CD14-positive monocyte (primary cell): ENCODE results near the gene SH2D3C. TPM values are rescaled to one million over a fixed set of nuclear protein-coding genes. Genes with fewer than 3 reads are reported as not detected.

Source experiments
- DNase-seq, 3 donors: peaks; one replicate each; pipeline ENCODE4 v3.0.0-alpha.2; 2011 to 2022
- H2AFZ ChIP-seq: 2 replicates; pipeline ENCODE4 v1.6.0; 2012; ENCODE audit warnings: mild to moderate bottlenecking, low read depth, low read length, inconsistent platforms; ENCODE audit not compliant: insufficient read depth, poor library complexity, severe bottlenecking
- H3K27ac ChIP-seq, 2 donors: 1 replicate in 1 of 2; 2 replicates in 1 of 2; pipeline ENCODE4 v1.5.1; 2012 to 2013; ENCODE audit warnings: low read length in 2 of 2, control low read depth in 1 of 2, inconsistent platforms in 1 of 2, low read depth in 1 of 2, mild to moderate bottlenecking in 1 of 2
- H3K27me3 ChIP-seq, 2 donors: one replicate each; pipeline versions ENCODE4 v1.6.0 to v1.6.1; 2011 to 2013; ENCODE audit warnings: low read length in 2 of 2; ENCODE audit not compliant: control insufficient read depth in 2 of 2, insufficient read depth in 2 of 2
- H3K36me3 ChIP-seq, 2 donors: replicated peaks in 1 of 2; 1 replicate in 1 of 2; 2 replicates in 1 of 2; pipeline versions ENCODE4 v1.5.1 to v1.6.1; 2012 to 2013; ENCODE audit warnings: low read length in 2 of 2, control low read depth in 1 of 2, inconsistent platforms in 1 of 2, mild to moderate bottlenecking in 1 of 2; ENCODE audit not compliant: insufficient read depth in 2 of 2, control insufficient read depth in 1 of 2
- H3K4me1 ChIP-seq, 2 donors: 1 replicate in 1 of 2; 2 replicates in 1 of 2; pipeline versions ENCODE4 v1.5.1 to v1.6.1; 2012 to 2013; ENCODE audit warnings: low read length in 2 of 2, control low read depth in 1 of 2, inconsistent platforms in 1 of 2, mild to moderate bottlenecking in 1 of 2, moderate library complexity in 1 of 2; ENCODE audit not compliant: insufficient read depth in 2 of 2, control insufficient read depth in 1 of 2
- H3K4me2 ChIP-seq: replicated peaks from 2 replicates; pipeline ENCODE3; 2012; ENCODE audit warnings: low read length, moderate library complexity, mild to moderate bottlenecking; ENCODE audit not compliant: poor library complexity, severe bottlenecking; ENCODE audit errors: extremely low read depth
- H3K4me3 ChIP-seq, 3 experiments: fragments of 200-600 bp in 1 of 3; sonication (generic) in 1 of 3; replicated peaks in 1 of 3; 1 replicate in 2 of 3; 2 replicates in 1 of 3; pipeline ENCODE4 v1.5.1; 2011 to 2013; ENCODE audit warnings: low read length in 3 of 3, mild to moderate bottlenecking in 3 of 3, control low read depth in 2 of 3, low read depth in 2 of 3, inconsistent platforms in 1 of 3, moderate library complexity in 1 of 3
- H3K79me2 ChIP-seq: 2 replicates; pipeline ENCODE4 v1.6.0; 2012; ENCODE audit warnings: mild to moderate bottlenecking, control low read depth, inconsistent platforms, low read length, moderate library complexity; ENCODE audit not compliant: insufficient read depth
- H3K9ac ChIP-seq: 2 replicates; pipeline ENCODE4 v1.6.0; 2017; ENCODE audit warnings: low read length, mild to moderate bottlenecking; ENCODE audit not compliant: insufficient read depth, poor library complexity, severe bottlenecking
- H3K9me3 ChIP-seq, 2 donors: replicated peaks in 1 of 2; 1 replicate in 1 of 2; 2 replicates in 1 of 2; pipeline versions ENCODE4 v1.5.1 to v1.6.1; 2012 to 2013; ENCODE audit warnings: low read length in 2 of 2, control low read depth in 1 of 2; ENCODE audit not compliant: control insufficient read depth in 1 of 2, insufficient read depth in 1 of 2
- H4K20me1 ChIP-seq: 2 replicates; pipeline ENCODE4 v1.6.0; 2012; ENCODE audit warnings: mild to moderate bottlenecking, low read length, control low read depth, moderate library complexity; ENCODE audit not compliant: insufficient read depth
- H3K27ac Mint-ChIP-seq, 7 donors: one replicate each; pipeline ENCODE4 v1.8.0; 2020; ENCODE audit warnings: mild to moderate bottlenecking in 7 of 7, mixed read lengths in 7 of 7, moderate library complexity in 6 of 7, inconsistent platforms in 2 of 7
- H3K27me3 Mint-ChIP-seq, 3 donors: one replicate each; pipeline ENCODE4 v1.8.0; 2021 to 2022; ENCODE audit warnings: low read depth in 3 of 3, mild to moderate bottlenecking in 3 of 3, mixed read lengths in 3 of 3, moderate library complexity in 3 of 3, inconsistent platforms in 1 of 3
- H3K36me3 Mint-ChIP-seq, 2 donors: one replicate each; pipeline ENCODE4 v1.8.0; 2020; ENCODE audit warnings: mixed read lengths in 2 of 2, inconsistent platforms in 1 of 2, mild to moderate bottlenecking in 1 of 2
- H3K4me1 Mint-ChIP-seq: one replicate; pipeline ENCODE4 v1.8.0; 2020; ENCODE audit warnings: mild to moderate bottlenecking, mixed read lengths
- H3K4me3 Mint-ChIP-seq, 2 donors: one replicate each; pipeline ENCODE4 v1.8.0; 2020; ENCODE audit warnings: mild to moderate bottlenecking in 2 of 2, mixed read lengths in 2 of 2, moderate library complexity in 1 of 2
- H3K9me3 Mint-ChIP-seq, 7 donors: one replicate each; pipeline ENCODE4 v1.8.0; 2020 to 2022; ENCODE audit warnings: mixed read lengths in 7 of 7, mild to moderate bottlenecking in 6 of 7, moderate library complexity in 6 of 7, inconsistent platforms in 2 of 7
- CTCF ChIP-seq: fragments of 200-600 bp; IDR thresholded peaks from one replicate; pipeline ENCODE4 v1.8.0; 2022; ENCODE audit warnings: antibody characterized with exemption, mild to moderate bottlenecking
- WGBS: methylation state at CpG from one replicate; pipeline ENCODE4 v1.1.5; 2013; ENCODE audit warnings: missing lambda C conversion rate; ENCODE audit not compliant: insufficient coverage; 5-methylcytosine and 5-hydroxymethylcytosine counted together
- intact Hi-C, 2 donors: fragments of 100-400 bp; cut with micrococcal nuclease; formaldehyde crosslinking; loops; one replicate each; pipeline versions ENCODE4 v1.15.0 to v1.15.1; 2023
- polyA plus RNA-seq, 3 donors: library from polyadenylated mRNA; depleted of rRNA in 1 of 3; unstranded in 2 of 3; stranded (reverse) in 1 of 3; fragments of 300-500 nt in 2 of 3; fragments of >200 nt in 1 of 3; fragmentation: Illumina TruSeq in 2 of 3; gene quantifications; 1 replicate in 2 of 3; 2 replicates in 1 of 3; pipeline ENCODE4 v1.2.3, GENCODE V29; 2012 to 2021

SH2D3C gene
- polyA plus RNA-seq, 3 donors, result 11.5 to 47.3 (median 20.5) TPM

DNA sequence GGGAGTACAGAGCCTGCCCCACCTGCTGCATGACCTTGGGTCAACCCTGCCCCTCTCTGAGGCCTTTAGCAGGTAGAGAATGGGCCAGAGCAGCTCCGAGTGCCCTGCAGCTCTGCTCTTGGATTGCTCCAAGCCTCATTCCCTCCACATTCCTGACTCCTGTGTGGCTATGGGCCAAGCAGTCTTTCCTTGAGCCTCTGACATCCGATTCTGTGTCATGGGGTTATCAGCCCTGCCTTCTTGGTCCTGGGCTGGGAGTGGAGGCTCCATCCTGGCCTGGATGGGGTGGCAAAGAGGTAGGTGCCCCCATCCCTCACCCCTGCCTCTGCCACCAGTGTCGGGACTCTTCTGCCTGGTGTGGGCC is 37.9 kb upstream of the SH2D3C start:
- H3K9ac ChIP-seq, result no peak overlapping the region
- intact Hi-C loops, result no loop called here
- no peak for DNase-seq
- Mint-ChIP-seq H3K4me3 (no peak overlapping the region), H3K27ac (peak overlapping the region in 1 of 7 donors; percentile 54), H3K36me3 (peaks cover 57 to 65% of the 10 kb centered on the region in 2 donors), H3K9me3 (no peaks in the 10 kb centered on the region), H3K4me1 (no peaks in the 10 kb centered on the region), H3K27me3 (peaks cover 0 to 4% (median 1%) of the 10 kb centered on the region in 3 donors)
- no peaks in the 10 kb centered on the region for H3K27me3 ChIP-seq
- TF ChIP-seq CTCF, result no peak
- H3K27ac ChIP-seq, result no peak overlapping the region
- no peaks in the 10 kb centered on the region for H3K4me1 ChIP-seq
- no peak overlapping the region for H3K4me2 ChIP-seq
- peaks cover 70 to 81% of the 10 kb centered on the region in 2 donors for H3K36me3 ChIP-seq
- H2AFZ ChIP-seq, result no peak overlapping the region
- H3K9me3 ChIP-seq, result no peaks in the 10 kb centered on the region
- H4K20me1 ChIP-seq, result no peaks in the 10 kb centered on the region
- WGBS, result 50% methylated on average over 1 of the region's 3 CpGs
- no peaks in the 10 kb centered on the region for H3K79me2 ChIP-seq
- no peak overlapping the region for H3K4me3 ChIP-seq

GRCh38 chr9:127815512-127816361 is 37.3 kb upstream of the SH2D3C start:
- intact Hi-C loops, result no loop called here
- no peaks in the 10 kb centered on the region for H3K9me3 ChIP-seq
- no peak for DNase-seq
- H3K27ac Mint-ChIP-seq, result peak overlapping the region in 3 of 7 donors; percentile 3 to 58 (median 51)
- no peak overlapping the region for H3K27ac ChIP-seq
- H3K36me3 Mint-ChIP-seq, result peaks cover 55 to 67% of the 10 kb centered on the region in 2 donors
- H3K79me2 ChIP-seq, result no peaks in the 10 kb centered on the region
- no peaks in the 10 kb centered on the region for H4K20me1 ChIP-seq
- no peak overlapping the region for H3K4me3 ChIP-seq
- TF ChIP-seq CTCF, result no peak
- no peak overlapping the region for H3K9ac ChIP-seq
- H3K9me3 Mint-ChIP-seq, result no peaks in the 10 kb centered on the region
- H3K36me3 ChIP-seq, result peaks cover 68 to 81% of the 10 kb centered on the region in 2 donors
- H2AFZ ChIP-seq, result no peak overlapping the region
- 92% methylated on average over 32 of the region's 33 CpGs for WGBS
- no peaks in the 10 kb centered on the region for H3K27me3 ChIP-seq
- H3K4me1 ChIP-seq, result no peaks in the 10 kb centered on the region
- no peaks in the 10 kb centered on the region for H3K4me1 Mint-ChIP-seq
- no peak overlapping the region for H3K4me2 ChIP-seq
- peaks cover 0 to 4% (median 1%) of the 10 kb centered on the region in 3 donors for H3K27me3 Mint-ChIP-seq
- no peak overlapping the region for H3K4me3 Mint-ChIP-seq
